GM12878 (cell line): ENCODE results near the gene ADGRG7. TPM values are rescaled to one million over a fixed set of nuclear protein-coding genes. Genes with fewer than 3 reads are reported as not detected.

Experiments
- BRCA1 ChIP-seq: IDR thresholded peaks from 2 replicates; pipeline ENCODE4 v1.6.1; 2011; ENCODE audit warnings: low read depth, low read length, improper control_type of control experiment
- DPF2 ChIP-seq: fragments of 450-650 bp; IDR thresholded peaks from 2 replicates; pipeline ENCODE4 v1.6.1; 2017; ENCODE audit warnings: mild to moderate bottlenecking
- E4F1 ChIP-seq: fragments of 450-650 bp; IDR thresholded peaks from 2 replicates; pipeline ENCODE4 v1.6.1; 2018; ENCODE audit warnings: borderline replicate concordance, mild to moderate bottlenecking; ENCODE audit not compliant: partially characterized antibody
- EP300 ChIP-seq, 2 experiments: fragments of 150-350 bp in 1 of 2; IDR thresholded peaks; 2 replicates each; pipeline ENCODE4 v1.6.1; 2011 to 2012; ENCODE audit warnings: low read depth in 2 of 2, low read length in 2 of 2, borderline replicate concordance in 1 of 2, improper control_type of control experiment in 1 of 2, inconsistent platforms in 1 of 2; ENCODE audit not compliant: control insufficient read depth in 1 of 2
- GATAD2B ChIP-seq: fragments of 450-650 bp; conservative IDR thresholded peaks from 2 replicates; pipeline ENCODE4 v1.6.1; 2017; ENCODE audit warnings: low read depth, mild to moderate bottlenecking, moderate library complexity
- IKZF2 ChIP-seq, 2 experiments: fragments of 450-650 bp; IDR thresholded peaks; 2 replicates each; pipeline ENCODE4 v1.6.1; 2017; ENCODE audit warnings: mild to moderate bottlenecking in 2 of 2, moderate library complexity in 2 of 2
- IRF4 ChIP-seq: IDR thresholded peaks from 2 replicates; pipeline ENCODE4 v1.6.1; 2011; ENCODE audit warnings: low read depth, low read length
- IRF5 ChIP-seq: fragments of 450-650 bp; IDR thresholded peaks from 2 replicates; pipeline ENCODE4 v1.6.1; 2017; ENCODE audit warnings: borderline replicate concordance
- MEF2B ChIP-seq: fragments of 450-650 bp; IDR thresholded peaks from 2 replicates; pipeline ENCODE4 v1.6.1; 2018; ENCODE audit warnings: mild to moderate bottlenecking, moderate library complexity; ENCODE audit not compliant: partially characterized antibody, poor library complexity, severe bottlenecking
- MTA2 ChIP-seq: fragments of 450-650 bp; IDR thresholded peaks from 2 replicates; pipeline ENCODE4 v1.6.1; 2016; ENCODE audit warnings: low read depth, mild to moderate bottlenecking, moderate library complexity
- MTA3 ChIP-seq: IDR thresholded peaks from 2 replicates; pipeline ENCODE4 v1.6.1; 2012; ENCODE audit warnings: low read length, inconsistent platforms, borderline replicate concordance
- NBN ChIP-seq: fragments of 450-650 bp; IDR thresholded peaks from 2 replicates; pipeline ENCODE4 v1.6.1; 2016
- NFIC ChIP-seq: IDR thresholded peaks from 2 replicates; pipeline ENCODE4 v1.6.1; 2012; ENCODE audit warnings: low read depth, mild to moderate bottlenecking, inconsistent platforms, low read length, moderate library complexity
- PAX5 ChIP-seq: IDR thresholded peaks from 2 replicates; pipeline ENCODE4 v1.6.1; 2011; ENCODE audit warnings: low read depth, low read length, borderline replicate concordance
- POLR2AphosphoS2 ChIP-seq: IDR thresholded peaks from 2 replicates; pipeline ENCODE4 v1.6.1; 2011; ENCODE audit warnings: low read depth, mild to moderate bottlenecking, low read length, improper control_type of control experiment, moderate library complexity
- RBBP5 ChIP-seq: fragments of 200-600 bp; sonication (generic); conservative IDR thresholded peaks from 2 replicates; pipeline ENCODE4 v1.6.1; 2016
- RELB ChIP-seq: fragments of 450-650 bp; IDR thresholded peaks from 2 replicates; pipeline ENCODE4 v1.6.1; 2017; ENCODE audit warnings: low read depth, mild to moderate bottlenecking, moderate library complexity
- RUNX3 ChIP-seq: IDR thresholded peaks from 2 replicates; pipeline ENCODE4 v1.6.1; 2012; ENCODE audit warnings: low read length, inconsistent platforms
- SPI1 ChIP-seq: IDR thresholded peaks from 2 replicates; pipeline ENCODE4 v1.6.1; 2011; ENCODE audit warnings: low read depth, mild to moderate bottlenecking, low read length, moderate library complexity, borderline replicate concordance; ENCODE audit not compliant: insufficient read depth
- TCF3 ChIP-seq: IDR thresholded peaks from 2 replicates; pipeline ENCODE4 v1.6.1; 2012; ENCODE audit warnings: low read depth, mild to moderate bottlenecking, low read length, borderline replicate concordance; ENCODE audit not compliant: insufficient read depth
- polyA plus RNA-seq, 11 experiments: library from polyadenylated mRNA; depleted of rRNA in 4 of 11; unstranded in 6 of 11; stranded (reverse) in 5 of 11; fragments of >200 nt; fragmentation: Nextera tagmentation in 4 of 11; fragmentation: Illumina TruSeq in 1 of 11; extraction: Ambion mirVana in 4 of 11; extraction: Trizol in 1 of 11; gene quantifications; 1 replicate in 1 of 11; 2 replicates in 10 of 11; pipeline versions ENCODE4 v1.2.1 to v1.2.3, GENCODE V29; 2011 to 2016; ENCODE audit warnings: inconsistent platforms in 2 of 11, missing spikeins in 2 of 11, low read depth in 1 of 11
- total RNA-seq, 4 experiments: library from RNA; depleted of rRNA in 3 of 4; stranded (reverse); fragments of >200 nt in 3 of 4; fragmentation: Illumina TruSeq in 1 of 4; extraction: Trizol in 1 of 4; gene quantifications; 2 replicates each; pipeline versions ENCODE4 v1.2.1 to v1.2.3, GENCODE V29; 2013 to 2021

Gene ADGRG7
- total and polyA plus RNA-seq, 10 of the 15 experiments (the other 5 are each of a cell fraction or from before 2014, with no cell fraction given): 0.02 to 0.21 (median 0.14) TPM; not detected in 7

GRCh38 chr3:100606894-100607512 is 2.4 kb upstream of the ADGRG7 start (continued):
- TF ChIP-seq E4F1 (no peak), GATAD2B (peak; percentile 66), MTA3 (no peak), RELB (0 out of 2 replicates have a peak, but pooled peaks have one; percentile 27), POLR2AphosphoS2 (no peak), SPI1 (peak; percentile 92), RUNX3 (peak; percentile 35; the same call in 1 of the 2 replicates), TCF3 (no peak), PAX5 (0 out of 2 replicates have a peak, but pooled peaks have one; percentile 22), NFIC (0 out of 2 replicates have a peak, but pooled peaks have one; percentile 23), RBBP5 (no peak), MEF2B (no peak), IKZF2 (IDR thresholded peaks at IDR 0.05) (peak; percentile 64; a peak in 3 of 4 replicates), DPF2 (peak; percentile 44; the same call in 1 of the 2 replicates), IRF4 (0 out of 2 replicates have a peak, but pooled peaks have one; percentile 46), NBN (0 out of 2 replicates have a peak, but pooled peaks have one; percentile 42), IRF5 (no peak), EP300 (IDR thresholded peaks at IDR 0.05; ENCODE audit: borderline replicate concordance in 1 of 2, control insufficient read depth in 1 of 2, low read depth in 2 of 2, low read length in 2 of 2) (peak in 1 of 2 experiments; percentile 57; a peak in 1 of 4 replicates), MTA2 (peak; percentile 52), BRCA1 (no peak)
